Activated CD4-positive, CD25-positive, alpha-beta regulatory T cell (primary cell): ENCODE data around the gene LCE5A.
"Not testable (repeated sequence)": the region's sequence is repeated elsewhere in the genome, so short reads cannot be mapped to it uniquely, and the experiment has no call there.

Source experiments
- DNase-seq, 4 experiments: peaks; one replicate each; lab custom pipeline; 2025; lab: John Stamatoyannopoulos, UW

LCE5A gene

DNA sequence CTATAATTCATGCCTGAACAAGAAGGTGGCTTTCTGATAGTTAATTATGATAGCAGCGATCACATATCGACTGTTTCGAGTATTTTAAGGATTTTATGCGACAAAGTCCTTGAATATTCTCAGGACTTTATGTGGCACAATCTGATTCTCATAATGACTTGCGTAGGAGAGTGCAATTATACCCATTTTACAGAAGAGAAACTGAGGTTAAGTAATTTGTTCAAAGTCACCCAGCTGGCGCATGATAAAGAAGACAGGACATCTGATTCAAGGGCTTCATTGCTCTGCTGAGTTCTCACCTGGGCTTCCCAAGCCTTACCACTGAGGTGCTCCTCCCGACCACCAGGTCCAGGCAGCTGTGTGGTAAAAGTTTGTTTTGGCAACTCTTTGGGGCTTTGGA, 5.5 kb downstream of the LCE5A start:
- DNase-seq = no peak

DNA sequence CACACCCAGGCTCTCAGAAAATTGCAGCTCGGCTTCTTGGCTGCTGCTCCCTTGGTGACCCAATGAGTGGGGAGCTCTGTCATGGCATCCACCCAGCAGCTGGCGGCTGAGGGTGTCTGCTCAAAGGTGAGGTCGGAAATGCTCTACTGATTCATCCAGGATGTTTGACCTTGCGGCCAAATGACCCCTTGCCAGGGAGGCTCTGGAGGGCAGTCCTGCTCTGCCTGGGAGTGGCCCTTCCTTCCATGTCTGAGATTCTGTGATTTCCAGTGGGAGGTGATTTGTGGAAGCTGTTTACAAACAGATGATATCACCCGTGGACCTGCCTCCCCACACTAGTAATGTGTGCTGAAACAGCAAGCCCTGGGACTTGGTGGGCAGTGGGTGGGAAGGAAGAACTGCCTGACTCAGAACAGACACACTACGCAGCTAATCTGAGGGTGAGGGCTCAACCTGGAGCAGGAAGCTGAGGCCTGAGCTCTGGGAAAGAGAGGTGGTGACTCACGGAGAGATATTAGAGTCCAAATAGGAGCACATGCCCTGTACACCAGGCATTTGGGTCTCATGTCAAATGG, 6.7 kb downstream of the LCE5A start:
- DNase-seq = no peak

DNA sequence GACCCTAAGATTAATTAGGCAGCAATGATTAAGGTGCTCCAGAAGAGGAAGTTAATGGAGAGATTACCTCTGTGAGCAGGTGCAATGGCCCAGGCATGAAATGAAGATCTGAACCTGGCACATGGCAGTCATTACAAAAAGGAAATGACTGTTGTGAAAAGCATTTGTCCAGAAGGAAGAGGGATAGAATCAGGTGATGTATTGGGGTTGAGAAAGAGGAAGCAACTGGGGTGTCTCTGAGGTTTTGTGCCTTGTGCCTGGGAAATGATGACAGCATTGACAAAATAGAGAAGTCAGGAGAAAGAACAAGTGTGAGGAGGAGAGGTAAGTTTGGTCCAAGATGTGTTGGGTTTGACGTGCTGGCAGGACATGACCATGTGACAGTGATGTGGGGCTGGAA, 9.2 kb downstream of the LCE5A start:
- no peak for DNase-seq

- no peak for DNase-seq
Measured at GRCh38 chr1:152520561-152521090, 10.0 kb downstream of the LCE5A start.

- DNase-seq = no peak
Measured at GRCh38 chr1:152525080-152525641, 14.6 kb downstream of the LCE5A start.

GRCh38 chr1:152533327-152533938, 22.8 kb downstream of the LCE5A start:
- DNase-seq = peak in 1 of 4 experiments; percentile 9

GRCh38 chr1:152535774-152536173, 25.2 kb downstream of the LCE5A start:
- DNase-seq = no peak

- DNase-seq = no peak
Measured at GRCh38 chr1:152537496-152537895, 26.9 kb downstream of the LCE5A start.

DNA sequence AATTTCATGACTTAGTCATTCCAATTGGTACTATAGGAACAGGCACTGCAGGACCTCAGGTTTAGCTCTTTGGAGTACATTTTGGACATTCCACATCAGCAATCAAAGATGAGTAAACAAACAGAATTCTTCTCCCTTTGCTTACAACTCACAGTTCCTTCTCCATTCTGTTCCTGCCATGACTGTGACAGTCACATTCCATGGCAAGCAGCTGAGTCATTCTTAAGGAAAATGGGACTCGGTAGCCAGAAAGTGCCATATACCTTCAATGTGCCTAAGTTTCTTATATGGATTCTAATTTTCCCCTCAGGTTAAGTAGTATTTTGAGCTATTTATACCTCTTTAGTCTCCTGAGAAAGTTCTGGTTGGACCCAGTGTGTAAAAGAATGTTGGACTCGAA, 29.3 kb downstream of the LCE5A start:
- DNase-seq = no peak

GRCh38 chr1:152543820-152544219, 33.2 kb downstream of the LCE5A start:
- no peak for DNase-seq

- DNase-seq = no peak
Measured at GRCh38 chr1:152546704-152547103, 36.1 kb downstream of the LCE5A start.

GRCh38 chr1:152548358-152548757, 37.8 kb downstream of the LCE5A start:
- DNase-seq = not testable (repeated sequence)
